Right lobe of liver (tissue), 4 donors: ENCODE measurements around the gene CHST2.

Experiments used
- POLR2A ChIP-seq: fragments of 450-650 bp; IDR thresholded peaks from one replicate; pipeline ENCODE4 v1.6.1; 2017; ENCODE audit warnings: antibody characterized with exemption, mild to moderate bottlenecking
- TF ChIP-seq, protein P1 (sequence below), 4 donors: fragments of 200-600 bp in 3 of 4; fragments of 450-650 bp in 1 of 4; IDR thresholded peaks; one replicate each; pipeline versions ENCODE4 v1.5.1 to v1.8.0; 2016 to 2022; ENCODE audit warnings: antibody characterized with exemption in 4 of 4, mild to moderate bottlenecking in 2 of 4
- donor health status: DM: no; HTN: no; CAD: no.
- donor health status: DM: no; HTN: no; CAD: no.
- donor health status: DM: no; HTN: yes; CAD: no.

DNA sequence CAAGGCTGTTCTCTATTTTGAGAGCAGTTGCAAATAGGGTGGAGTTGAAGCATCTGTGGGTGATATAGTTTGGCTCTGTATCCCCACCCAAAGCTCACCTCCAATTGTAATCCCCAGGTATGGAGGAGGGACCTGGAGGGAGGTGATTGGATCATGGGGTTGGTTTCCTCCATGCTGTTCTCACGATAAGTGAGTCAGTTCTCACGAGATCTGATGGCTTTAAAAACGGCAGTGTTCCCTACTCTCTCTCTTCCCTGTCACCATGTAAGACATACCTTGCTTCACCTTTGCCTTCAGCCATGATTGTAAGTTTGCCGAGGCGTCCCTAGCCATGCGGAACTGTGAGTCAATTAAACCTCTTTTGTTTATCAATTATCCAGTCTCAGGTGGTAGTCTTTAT is 21.0 kb downstream of the CHST2 start:
- TF ChIP-seq, protein P1, sequence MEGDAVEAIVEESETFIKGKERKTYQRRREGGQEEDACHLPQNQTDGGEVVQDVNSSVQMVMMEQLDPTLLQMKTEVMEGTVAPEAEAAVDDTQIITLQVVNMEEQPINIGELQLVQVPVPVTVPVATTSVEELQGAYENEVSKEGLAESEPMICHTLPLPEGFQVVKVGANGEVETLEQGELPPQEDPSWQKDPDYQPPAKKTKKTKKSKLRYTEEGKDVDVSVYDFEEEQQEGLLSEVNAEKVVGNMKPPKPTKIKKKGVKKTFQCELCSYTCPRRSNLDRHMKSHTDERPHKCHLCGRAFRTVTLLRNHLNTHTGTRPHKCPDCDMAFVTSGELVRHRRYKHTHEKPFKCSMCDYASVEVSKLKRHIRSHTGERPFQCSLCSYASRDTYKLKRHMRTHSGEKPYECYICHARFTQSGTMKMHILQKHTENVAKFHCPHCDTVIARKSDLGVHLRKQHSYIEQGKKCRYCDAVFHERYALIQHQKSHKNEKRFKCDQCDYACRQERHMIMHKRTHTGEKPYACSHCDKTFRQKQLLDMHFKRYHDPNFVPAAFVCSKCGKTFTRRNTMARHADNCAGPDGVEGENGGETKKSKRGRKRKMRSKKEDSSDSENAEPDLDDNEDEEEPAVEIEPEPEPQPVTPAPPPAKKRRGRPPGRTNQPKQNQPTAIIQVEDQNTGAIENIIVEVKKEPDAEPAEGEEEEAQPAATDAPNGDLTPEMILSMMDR (IDR thresholded peaks at IDR 0.05): no peak
- no peak for TF ChIP-seq POLR2A
